ENCODE results near the gene MXD1. TPM values are rescaled to one million over a fixed set of nuclear protein-coding genes. Genes with fewer than 3 reads are reported as not detected.

MXD1 gene
- polyA plus RNA-seq, 1 of the 3 experiments (the other 2 are of a cell fraction): 2.3 TPM

GRCh38 chr2:69985216-69985615 is 70.3 kb downstream of the MXD1 start:
- Histone ChIP-seq H3K4me1 (ENCODE audit: control insufficient read depth in 1 of 2, insufficient read depth in 2 of 2, low read depth in 1 of 2, low read length in 1 of 2) (no peaks in the 10 kb centered on the region), H3K36me3 (replicated peaks in 1 of 2; ENCODE audit: control insufficient read depth in 1 of 2, insufficient read depth in 2 of 2, low read length in 1 of 2) (no peaks in the 10 kb centered on the region), H2AFZ (ENCODE audit: low read depth) (no peak overlapping the region), H4K20me1 (ENCODE audit: insufficient read depth) (no peaks in the 10 kb centered on the region), H3K27ac (ENCODE audit: low read depth in 2 of 2, low read length in 1 of 2) (no peak overlapping the region), H3K9me2 (no peaks in the 10 kb centered on the region), H3K4me2 (no peak overlapping the region), H3K27me3 (ENCODE audit: insufficient read depth) (no peaks in the 10 kb centered on the region), H3K79me2 (ENCODE audit: insufficient read depth) (no peaks in the 10 kb centered on the region), H3K9me3 (no peaks in the 10 kb centered on the region), H3K4me3 (ENCODE audit: low read depth in 2 of 2, low read length in 1 of 2) (no peak overlapping the region), H3K9ac (no peak overlapping the region), H3F3A (replicated peaks; ENCODE audit: insufficient read depth) (no peaks in the 10 kb centered on the region)
- 96% methylated on average over 3 of the region's 3 CpGs for WGBS (ENCODE audit: low lambda C conversion rate)
- no peak for DNase-seq
- CTCF ChIA-PET: no interaction called here
- POLR2A ChIA-PET: no interaction called here
- no peak for TF ChIP-seq GATA2 (CRISPR knock-in tag; IDR thresholded peaks at IDR 0.05)
- TF ChIP-seq TEAD4 (IDR thresholded peaks at IDR 0.05; ENCODE audit: borderline replicate concordance, insufficient read depth): no peak
- TF ChIP-seq RXRA (IDR thresholded peaks at IDR 0.05; ENCODE audit: borderline replicate concordance, low read depth): no peak
- TF ChIP-seq CHD2 (IDR thresholded peaks at IDR 0.05; ENCODE audit: low read length, partially characterized antibody): no peak

GRCh38 chr2:69985688-69986087 is 70.8 kb downstream of the MXD1 start:
- Histone ChIP-seq H3K4me2 (no peak overlapping the region), H4K20me1 (ENCODE audit: insufficient read depth) (no peaks in the 10 kb centered on the region), H3K36me3 (replicated peaks in 1 of 2; ENCODE audit: control insufficient read depth in 1 of 2, insufficient read depth in 2 of 2, low read length in 1 of 2) (no peaks in the 10 kb centered on the region), H3F3A (replicated peaks; ENCODE audit: insufficient read depth) (no peaks in the 10 kb centered on the region), H3K4me3 (ENCODE audit: low read depth in 2 of 2, low read length in 1 of 2) (no peak overlapping the region), H3K27me3 (ENCODE audit: insufficient read depth) (no peaks in the 10 kb centered on the region), H3K9ac (no peak overlapping the region), H3K9me2 (no peaks in the 10 kb centered on the region), H3K27ac (ENCODE audit: low read depth in 2 of 2, low read length in 1 of 2) (no peak overlapping the region), H3K9me3 (no peaks in the 10 kb centered on the region), H3K4me1 (ENCODE audit: control insufficient read depth in 1 of 2, insufficient read depth in 2 of 2, low read depth in 1 of 2, low read length in 1 of 2) (no peaks in the 10 kb centered on the region), H2AFZ (ENCODE audit: low read depth) (no peak overlapping the region), H3K79me2 (ENCODE audit: insufficient read depth) (no peaks in the 10 kb centered on the region)
- TF ChIP-seq CHD2 (IDR thresholded peaks at IDR 0.05; ENCODE audit: low read length, partially characterized antibody) (no peak), IRF3 (IDR thresholded peaks at IDR 0.05; ENCODE audit: low read depth, low read length) (no peak)
- WGBS (ENCODE audit: low lambda C conversion rate): 81% methylated on average over 10 of the region's 10 CpGs
- ChIA-PET POLR2A (no interaction called here), CTCF (no interaction called here)
- no peak for DNase-seq

GRCh38 chr2:69986691-69987090 is 71.8 kb downstream of the MXD1 start:
- Histone ChIP-seq H3K9me3 (no peaks in the 10 kb centered on the region), H3K4me2 (no peak overlapping the region), H4K20me1 (ENCODE audit: insufficient read depth) (no peaks in the 10 kb centered on the region), H3K4me1 (ENCODE audit: control insufficient read depth in 1 of 2, insufficient read depth in 2 of 2, low read depth in 1 of 2, low read length in 1 of 2) (no peaks in the 10 kb centered on the region), H3F3A (replicated peaks; ENCODE audit: insufficient read depth) (no peaks in the 10 kb centered on the region), H2AFZ (ENCODE audit: low read depth) (no peak overlapping the region), H3K4me3 (ENCODE audit: low read depth in 2 of 2, low read length in 1 of 2) (no peak overlapping the region), H3K9ac (no peak overlapping the region), H3K36me3 (replicated peaks in 1 of 2; ENCODE audit: control insufficient read depth in 1 of 2, insufficient read depth in 2 of 2, low read length in 1 of 2) (no peaks in the 10 kb centered on the region), H3K27me3 (ENCODE audit: insufficient read depth) (no peaks in the 10 kb centered on the region), H3K9me2 (no peaks in the 10 kb centered on the region), H3K79me2 (ENCODE audit: insufficient read depth) (no peaks in the 10 kb centered on the region), H3K27ac (ENCODE audit: low read depth in 2 of 2, low read length in 1 of 2) (no peak overlapping the region)
- TF ChIP-seq SMC3 (IDR thresholded peaks at IDR 0.05; ENCODE audit: low read depth, low read length) (no peak), RXRA (IDR thresholded peaks at IDR 0.05; ENCODE audit: borderline replicate concordance, low read depth) (no peak), GATA2 (CRISPR knock-in tag; IDR thresholded peaks at IDR 0.05) (no peak), SIN3A (IDR thresholded peaks at IDR 0.05; ENCODE audit: borderline replicate concordance, low read depth, low read length) (no peak), FOXJ3 (CRISPR knock-in tag; IDR thresholded peaks at IDR 0.05) (no peak), ELF1 (IDR thresholded peaks at IDR 0.05) (no peak), TEAD4 (IDR thresholded peaks at IDR 0.05; ENCODE audit: borderline replicate concordance, insufficient read depth) (no peak), TAF1 (IDR thresholded peaks at IDR 0.05; ENCODE audit: borderline replicate concordance, low read depth, low read length) (no peak), JUND (IDR thresholded peaks at IDR 0.05) (no peak), ZBTB33 (IDR thresholded peaks at IDR 0.05; ENCODE audit: borderline replicate concordance, low read depth) (no peak), EZH2phosphoT487 (IDR thresholded peaks at IDR 0.05; ENCODE audit: borderline replicate concordance, low read depth) (no peak), RCOR1 (IDR thresholded peaks at IDR 0.05; ENCODE audit: low read length) (no peak), MAX (IDR thresholded peaks at IDR 0.05; ENCODE audit: low read depth) (no peak)
- no peak for DNase-seq
- WGBS (ENCODE audit: low lambda C conversion rate): 82% methylated on average over 4 of the region's 4 CpGs
- ChIA-PET CTCF (no interaction called here), POLR2A (no interaction called here)
